PC-9 (cell line): ENCODE measurements around the gene SLC25A42. TPM values are rescaled to one million over a fixed set of nuclear protein-coding genes. Genes with fewer than 3 reads are reported as not detected.

Source experiments
- BruUV-seq: library from RNA; stranded (reverse); fragments of 400-500 nt; replicated peaks from 2 replicates; lab custom pipeline; 2021; lab: Mats Ljungman, UMichigan
- CTCF ChIA-PET: fragments of 300-600 bp; sonication (Branson Sonifier 250); formaldehyde crosslinking; loops from one replicate; lab custom pipeline; 2022; ENCODE audit warnings: antibody characterized with exemption; lab: Charles Lee
- POLR2A ChIA-PET: fragments of 300-600 bp; sonication (Branson Sonifier 250); formaldehyde crosslinking; loops from one replicate; lab custom pipeline; 2022; ENCODE audit warnings: antibody characterized with exemption; ENCODE audit not compliant: unreplicated experiment; lab: Charles Lee
- DNase-seq, 2 experiments: peaks; one replicate each; pipeline versions ENCODE4 v3.0.0 to v3.0.0-alpha.2; 2015 to 2022; ENCODE audit warnings: mixed read lengths in 1 of 2
- H2AFZ ChIP-seq: fragments of 200-600 bp; sonication (generic); 2 replicates; pipeline ENCODE4 v1.8.1; 2017; ENCODE audit warnings: antibody characterized with exemption
- H3F3A ChIP-seq: fragments of 200-600 bp; sonication (generic); 2 replicates; pipeline ENCODE4 v1.8.1; 2017; ENCODE audit warnings: antibody characterized with exemption, mild to moderate bottlenecking, low read depth; ENCODE audit not compliant: insufficient read depth
- H3K27ac ChIP-seq: fragments of 200-600 bp; sonication (generic); 2 replicates; pipeline ENCODE4 v1.6.1; 2016; ENCODE audit warnings: mixed run types
- H3K27me3 ChIP-seq: fragments of 200-600 bp; sonication (generic); 2 replicates; pipeline ENCODE4 v1.6.1; 2016; ENCODE audit warnings: low read depth, mixed run types; ENCODE audit not compliant: insufficient read depth
- H3K36me3 ChIP-seq: fragments of 200-600 bp; sonication (generic); 2 replicates; pipeline ENCODE4 v1.6.1; 2016; ENCODE audit warnings: low read depth, mixed run types
- H3K4me1 ChIP-seq: fragments of 200-600 bp; sonication (generic); replicated peaks from 2 replicates; pipeline ENCODE4 v1.6.1; 2016; ENCODE audit warnings: mixed run types; ENCODE audit not compliant: insufficient read depth
- H3K4me2 ChIP-seq: fragments of 200-600 bp; sonication (generic); 2 replicates; pipeline ENCODE4 v1.6.1; 2017; ENCODE audit warnings: mixed run types
- H3K4me3 ChIP-seq: fragments of 200-600 bp; sonication (generic); 2 replicates; pipeline ENCODE4 v1.6.1; 2016; ENCODE audit warnings: mixed run types
- H3K79me2 ChIP-seq: fragments of 200-600 bp; sonication (generic); 2 replicates; pipeline ENCODE4 v1.6.1; 2017; ENCODE audit warnings: low read depth, mixed run types
- H3K9me2 ChIP-seq: fragments of 200-600 bp; sonication (generic); 2 replicates; pipeline ENCODE4 v1.8.1; 2017; ENCODE audit warnings: mild to moderate bottlenecking; ENCODE audit not compliant: insufficient read depth
- H3K9me3 ChIP-seq: fragments of 200-600 bp; sonication (generic); 2 replicates; pipeline ENCODE4 v1.8.1; 2016; ENCODE audit warnings: low read depth; ENCODE audit not compliant: insufficient read depth
- H4K20me1 ChIP-seq: fragments of 200-600 bp; sonication (generic); 2 replicates; pipeline ENCODE4 v1.8.1; 2017; ENCODE audit not compliant: insufficient read depth
- CTCF ChIP-seq: fragments of 200-600 bp; sonication (generic); conservative IDR thresholded peaks from 2 replicates; pipeline ENCODE4 v1.6.1; 2017; ENCODE audit warnings: mixed run types, antibody characterized with exemption, mild to moderate bottlenecking, moderate library complexity
- EZH2 ChIP-seq: fragments of 200-600 bp; sonication (generic); IDR thresholded peaks from 2 replicates; pipeline ENCODE4 v1.8.0; 2017; ENCODE audit warnings: antibody characterized with exemption, low read depth
- intact Hi-C: fragments of 100-400 bp; cut with micrococcal nuclease; formaldehyde crosslinking; loops from one replicate; pipeline ENCODE4 v1.10.0; 2022; ENCODE audit not compliant: unreplicated experiment
- total RNA-seq: library from RNA; stranded (reverse); gene quantifications from 2 replicates; pipeline ENCODE4 v1.2.3, GENCODE V29; 2021

The SLC25A42 gene
- total RNA-seq, 1 experiment from 2014 or later: 6.9 TPM

GRCh38 chr19:19064098-19064722, 416 bp downstream of the SLC25A42 start:
- peak overlapping the region; percentile 82 for H3K4me2 ChIP-seq
- DNase-seq: no peak
- peaks cover 34% of the 10 kb centered on the region for H3K4me1 ChIP-seq
- H3K27me3 ChIP-seq: no peaks in the 10 kb centered on the region
- H3K36me3 ChIP-seq: no peaks in the 10 kb centered on the region
- intact Hi-C loops: no loop called here
- H2AFZ ChIP-seq: peak overlapping the region; percentile 75
- BruUV-seq: no TSS peak
- no peaks in the 10 kb centered on the region for H4K20me1 ChIP-seq
- H3K27ac ChIP-seq: no peak overlapping the region
- no peaks in the 10 kb centered on the region for H3K9me2 ChIP-seq
- 0 out of 2 replicates have a peak, but pooled peaks have one; percentile 17 for TF ChIP-seq CTCF
- no peak for TF ChIP-seq EZH2
- CTCF ChIA-PET: no interaction called here
- POLR2A ChIA-PET: interaction anchor here (0.7 kb wide), 1 partner anchor 44 kb away, joined by 17 read pairs; no protein-coding TSS in a partner anchor
- no peaks in the 10 kb centered on the region for H3K79me2 ChIP-seq
- no peaks in the 10 kb centered on the region for H3K9me3 ChIP-seq
- H3F3A ChIP-seq: peaks cover 29% of the 10 kb centered on the region
- H3K4me3 ChIP-seq: peak overlapping the region; percentile 56

DNA sequence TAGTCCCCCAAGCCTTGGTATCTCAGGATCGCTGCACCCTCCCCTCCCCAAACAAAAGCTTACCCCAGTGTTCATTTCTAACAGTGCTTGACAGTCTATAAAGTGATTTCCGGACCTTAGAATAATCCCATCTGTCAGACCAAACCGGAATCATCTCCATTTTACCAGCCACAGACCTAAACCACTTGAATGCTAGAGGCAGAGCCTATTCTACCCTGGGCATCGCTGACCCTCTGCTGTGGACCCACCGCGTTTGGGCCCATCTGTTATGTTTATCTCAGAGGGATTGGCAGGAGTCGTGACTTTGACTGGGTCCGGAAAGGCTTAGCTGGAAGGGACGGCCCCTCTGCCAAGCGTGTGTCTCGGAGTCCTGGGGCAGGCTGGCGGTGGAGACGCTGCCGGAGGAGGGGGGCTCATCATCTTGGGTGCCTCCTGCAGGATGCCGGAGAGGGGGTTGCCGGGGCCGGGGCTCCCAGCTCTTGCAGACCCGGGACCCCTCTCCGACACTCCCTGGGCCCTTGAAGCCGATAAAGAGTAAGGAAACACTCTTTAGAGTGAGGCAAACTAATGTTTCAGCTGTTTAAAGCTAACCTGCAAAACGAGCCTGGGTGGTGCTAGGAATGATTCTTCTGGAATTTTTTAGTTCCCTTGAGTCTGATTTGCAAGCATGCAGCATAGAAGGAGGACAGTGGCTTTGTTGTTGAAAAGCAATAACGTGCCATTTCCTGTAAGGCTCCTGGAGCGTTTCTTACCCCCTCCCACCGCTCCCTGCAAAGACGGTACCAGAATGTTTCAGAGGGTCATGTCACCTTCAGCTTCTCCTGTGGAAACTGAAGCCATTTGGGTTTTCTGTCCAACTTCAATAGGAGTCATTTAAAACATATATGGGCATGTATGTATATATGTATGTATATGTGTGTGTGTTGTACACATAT, 1.3 kb downstream of the SLC25A42 start:
- Histone ChIP-seq H3K79me2 (no peaks in the 10 kb centered on the region), H3K4me3 (peak overlapping the region; percentile 56), H3K9me3 (no peaks in the 10 kb centered on the region), H3K4me2 (peak overlapping the region; percentile 82), H3K27ac (no peak overlapping the region), H3F3A (peaks cover 29% of the 10 kb centered on the region), H3K4me1 (peaks cover 34% of the 10 kb centered on the region), H3K9me2 (no peaks in the 10 kb centered on the region), H3K27me3 (no peaks in the 10 kb centered on the region), H3K36me3 (no peaks in the 10 kb centered on the region), H2AFZ (no peak overlapping the region), H4K20me1 (no peaks in the 10 kb centered on the region)
- intact Hi-C loops: no loop called here
- no peak for DNase-seq
- POLR2A ChIA-PET: interaction anchor here (0.7 kb wide), 1 partner anchor 45 kb away, joined by 17 read pairs; no protein-coding TSS in a partner anchor
- BruUV-seq: TSS peak; percentile 19
- TF ChIP-seq CTCF (no peak), EZH2 (no peak)
- CTCF ChIA-PET: no interaction called here

DNA sequence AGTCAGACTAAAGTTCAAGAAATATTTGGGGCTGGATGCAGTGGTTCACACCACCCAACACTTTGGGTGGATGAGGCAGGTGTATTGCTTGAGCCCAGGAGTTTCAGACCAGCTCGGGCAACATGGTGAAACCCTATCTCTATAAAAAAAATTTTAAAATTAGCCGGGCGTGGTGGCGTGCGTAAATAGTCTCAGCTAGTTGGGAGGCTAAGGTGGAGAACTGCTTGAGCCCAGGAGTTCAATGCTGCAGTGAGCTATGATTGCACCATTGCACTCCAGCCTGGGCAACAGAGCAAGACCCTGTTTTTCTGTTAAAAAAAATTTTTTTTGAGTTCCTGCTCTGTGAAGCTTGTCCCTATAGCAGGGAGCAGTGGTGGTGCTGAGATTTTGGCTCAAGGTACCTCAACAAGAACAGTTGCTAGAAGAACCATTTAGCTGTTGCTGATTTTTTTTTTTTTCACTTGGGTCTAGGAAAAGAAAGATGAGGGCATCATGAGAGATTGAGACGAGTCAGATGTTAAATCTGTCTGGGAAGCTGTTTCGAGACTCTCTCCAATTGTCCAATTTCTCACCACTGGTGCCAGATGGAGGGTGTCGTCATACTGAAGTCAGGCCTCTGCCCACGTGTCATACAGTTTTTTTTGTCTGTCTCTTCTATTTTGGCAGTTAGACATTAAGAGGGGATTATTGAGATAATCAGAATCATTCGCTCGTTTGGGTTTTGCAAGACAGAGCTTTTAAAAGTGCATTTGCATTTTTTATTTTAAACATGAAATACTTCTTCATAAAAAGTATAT, 3.7 kb downstream of the SLC25A42 start:
- H3F3A ChIP-seq: peaks cover 14% of the 10 kb centered on the region
- DNase-seq: no peak
- TF ChIP-seq CTCF: no peak
- TF ChIP-seq EZH2: no peak
- H3K27ac ChIP-seq: no peak overlapping the region
- no peak overlapping the region for H2AFZ ChIP-seq
- no peak overlapping the region for H3K4me3 ChIP-seq
- no peaks in the 10 kb centered on the region for H3K27me3 ChIP-seq
- POLR2A ChIA-PET: interaction anchor here (0.6 kb wide), 1 partner anchor 443 kb away, joined by 4 read pairs; no protein-coding TSS in a partner anchor
- CTCF ChIA-PET: no interaction called here
- no TSS peak for BruUV-seq
- H3K4me2 ChIP-seq: no peak overlapping the region
- no peaks in the 10 kb centered on the region for H3K79me2 ChIP-seq
- H3K4me1 ChIP-seq: peaks cover 21% of the 10 kb centered on the region
- H4K20me1 ChIP-seq: no peaks in the 10 kb centered on the region
- H3K36me3 ChIP-seq: no peaks in the 10 kb centered on the region
- intact Hi-C loops: no loop called here
- H3K9me2 ChIP-seq: no peaks in the 10 kb centered on the region
- no peaks in the 10 kb centered on the region for H3K9me3 ChIP-seq
